ENCODE results near the gene CEBPE. TPM values are rescaled to one million over a fixed set of nuclear protein-coding genes. Genes with fewer than 3 reads are reported as not detected.

Gene CEBPE
- not detected for polyA plus RNA-seq (2013, experiment 1 of 2; ENCODE audit: insufficient read length)
- not detected for polyA plus RNA-seq (2013, experiment 2 of 2; ENCODE audit: insufficient read length)

- no peak for DNase-seq
Measured at GRCh38 chr14:23118506-23119362, at the start of gene CEBPE. Gene CEBPE, minus strand, starts transcription at chr14:23119255. Its CDS starts 164 bp downstream, at chr14:23119091.

- DNase-seq, result no peak
Measured at GRCh38 chr14:23168246-23168645, 49.2 kb upstream of the CEBPE start.

DNA sequence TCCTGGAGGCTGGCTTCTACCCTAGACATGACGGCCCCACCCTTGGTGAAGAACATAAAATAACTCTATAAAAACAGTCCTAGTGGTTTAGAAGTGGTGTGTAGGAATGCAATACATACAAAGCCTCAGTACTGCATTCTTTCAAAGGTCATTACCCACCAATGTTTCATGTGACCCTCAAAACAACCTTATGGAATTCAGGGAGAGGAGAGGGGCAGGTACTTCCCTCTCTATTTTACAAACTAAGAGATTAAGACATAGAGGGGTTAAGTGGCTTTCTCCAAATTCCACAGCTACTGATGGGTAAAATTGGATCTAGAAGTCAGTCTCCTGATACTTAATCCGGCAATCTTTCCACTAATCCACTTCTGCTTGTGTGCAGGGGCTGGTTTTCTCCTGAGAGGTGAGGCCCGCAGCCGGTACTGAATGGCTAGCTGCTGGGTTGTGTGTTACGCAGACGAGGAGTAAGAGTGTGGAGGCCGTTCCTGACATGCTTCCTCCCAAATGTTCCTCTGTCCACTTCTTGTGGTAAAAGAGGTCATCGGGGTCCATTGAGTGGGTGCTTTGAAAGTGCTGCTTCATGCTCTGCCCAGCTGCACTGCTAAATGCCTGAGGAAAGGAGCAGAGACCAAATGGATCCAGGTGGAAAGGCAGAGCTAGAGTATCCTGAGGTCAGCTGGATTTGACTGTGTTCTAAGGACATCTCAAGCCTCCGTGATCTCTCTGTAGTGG lies 48.2 kb upstream of the CEBPE start:
- peak; percentile 9 for DNase-seq

DNA sequence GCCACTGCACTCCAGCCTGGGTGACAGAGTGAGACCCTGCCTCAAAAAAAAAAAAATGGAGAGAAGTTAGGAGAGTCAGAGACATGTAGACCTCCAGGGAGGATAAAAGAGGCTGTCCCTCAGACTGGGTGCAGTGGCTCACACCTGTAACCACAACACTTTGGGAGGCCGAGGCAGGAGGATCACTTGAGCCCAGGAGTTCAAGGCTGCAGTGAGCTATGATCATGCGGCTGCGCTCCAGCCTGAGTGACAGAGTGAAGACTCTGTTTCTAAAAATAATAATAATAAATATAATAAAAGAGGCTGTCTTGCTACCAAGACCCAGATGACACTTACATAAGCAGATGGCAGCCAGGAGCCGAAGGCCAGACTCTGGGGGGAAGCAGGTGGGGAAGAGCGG lies 45.9 kb upstream of the CEBPE start:
- DNase-seq, result no peak

DNA sequence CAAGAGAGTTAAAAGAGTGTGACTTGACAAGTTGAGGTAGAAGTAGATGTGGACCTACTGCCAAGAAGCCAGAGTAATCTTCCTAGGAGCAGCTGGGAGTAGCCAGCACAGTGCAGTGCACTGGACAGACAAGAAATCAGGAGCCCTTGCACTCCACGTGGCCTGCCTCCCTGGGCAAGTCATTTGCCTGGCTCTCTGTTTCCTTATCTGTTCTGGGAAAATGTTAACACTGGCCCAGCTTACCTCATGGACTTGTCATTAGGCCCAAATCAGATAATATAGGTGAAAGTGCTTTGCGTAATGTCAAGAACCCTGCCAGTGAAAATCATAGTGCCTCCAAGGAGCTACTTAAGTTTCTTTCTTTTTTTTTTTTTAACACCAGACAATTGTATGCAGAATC lies 45.2 kb upstream of the CEBPE start:
- DNase-seq, result no peak

- DNase-seq, result no peak
Measured at GRCh38 chr14:23163830-23164229, 44.8 kb upstream of the CEBPE start.

- no peak for DNase-seq
Measured at GRCh38 chr14:23162800-23163199, 43.7 kb upstream of the CEBPE start.

DNA sequence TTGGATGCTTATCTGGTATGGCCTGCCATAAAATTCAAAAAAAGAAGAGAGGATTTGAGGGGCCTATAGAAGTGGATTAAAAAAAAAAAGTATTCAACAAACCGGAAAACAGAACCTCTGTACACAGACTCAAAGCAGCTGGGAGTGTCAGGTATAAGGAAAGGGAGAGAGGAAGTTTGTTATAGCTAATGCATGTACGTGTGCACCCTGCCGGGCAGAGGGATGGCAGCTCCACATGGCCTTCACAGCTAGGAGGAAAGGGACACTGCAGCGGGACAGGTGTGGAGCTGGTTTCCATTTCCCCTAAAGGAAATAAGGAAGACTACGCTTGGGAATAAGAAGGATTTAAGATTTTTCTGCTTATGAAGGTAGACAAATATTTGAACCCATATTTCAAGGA lies 43.0 kb upstream of the CEBPE start:
- DNase-seq, result no peak

DNA sequence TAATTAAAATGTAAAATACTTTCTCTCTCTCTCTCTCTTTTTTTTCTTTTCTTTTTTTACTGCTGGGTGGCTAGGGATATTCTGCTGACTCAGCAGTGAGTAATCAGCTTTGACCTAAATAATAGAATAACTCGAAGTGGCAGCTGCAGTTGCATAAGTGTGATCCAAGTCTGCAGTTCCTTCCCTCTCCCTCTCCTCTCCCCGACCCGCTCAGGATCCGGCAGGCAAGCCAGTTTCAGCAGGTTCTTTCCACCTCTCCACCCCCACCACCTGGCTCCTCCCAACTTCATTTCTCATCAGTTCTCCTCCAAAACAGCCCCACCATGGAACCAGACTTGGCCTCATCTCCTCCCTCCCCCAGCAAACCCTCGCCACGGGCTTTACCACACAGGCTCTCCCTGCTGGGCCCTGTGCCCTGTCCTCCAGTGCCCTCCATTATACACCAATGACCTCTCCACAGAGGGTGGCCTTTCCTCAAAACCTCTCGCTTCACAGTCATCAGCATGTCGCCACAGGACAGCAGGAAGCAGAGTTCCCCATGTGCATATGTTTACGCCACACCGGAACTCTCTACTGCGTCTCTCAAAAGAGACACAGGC lies 42.0 kb upstream of the CEBPE start:
- DNase-seq, result peak; percentile 87

DNA sequence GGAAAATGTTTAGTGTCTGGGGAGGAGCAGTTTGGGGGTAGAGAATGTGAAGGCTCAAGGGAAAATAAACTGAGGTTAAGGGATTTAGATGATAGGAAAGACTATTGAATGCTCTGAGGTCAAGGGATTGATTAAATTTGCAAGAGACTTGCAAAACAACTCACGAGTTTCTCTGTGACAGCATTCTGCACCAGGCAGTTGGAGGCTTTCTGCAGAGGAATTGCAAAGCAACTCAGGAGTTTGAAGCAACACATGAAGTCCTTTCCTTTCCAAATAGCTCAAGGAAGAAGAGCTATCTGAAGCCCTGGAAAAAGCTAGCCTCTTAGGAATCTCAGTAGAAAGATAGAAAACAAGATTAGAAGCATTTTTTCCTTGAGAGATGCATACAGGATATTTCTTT lies 40.5 kb upstream of the CEBPE start:
- no peak for DNase-seq

DNA sequence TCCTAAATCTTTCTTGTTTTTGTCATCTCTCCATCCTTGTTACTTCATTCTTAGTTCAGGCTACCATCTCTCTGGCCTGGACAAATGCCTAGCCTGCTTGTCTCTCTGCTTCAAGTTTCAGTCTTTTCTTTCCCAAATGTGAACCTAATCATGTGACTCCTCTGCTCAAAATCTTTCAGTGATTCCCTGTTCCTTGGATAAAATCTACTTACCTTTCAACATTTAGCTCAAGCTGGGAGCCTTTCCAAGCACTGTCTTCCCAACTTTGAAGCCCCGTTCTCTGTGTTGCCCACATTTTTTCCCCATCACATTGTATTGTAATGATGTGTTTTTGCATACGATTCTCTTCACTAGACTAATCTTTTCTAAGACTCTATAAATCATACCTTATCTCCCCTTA lies 39.7 kb upstream of the CEBPE start:
- DNase-seq, result peak; percentile 21

DNA sequence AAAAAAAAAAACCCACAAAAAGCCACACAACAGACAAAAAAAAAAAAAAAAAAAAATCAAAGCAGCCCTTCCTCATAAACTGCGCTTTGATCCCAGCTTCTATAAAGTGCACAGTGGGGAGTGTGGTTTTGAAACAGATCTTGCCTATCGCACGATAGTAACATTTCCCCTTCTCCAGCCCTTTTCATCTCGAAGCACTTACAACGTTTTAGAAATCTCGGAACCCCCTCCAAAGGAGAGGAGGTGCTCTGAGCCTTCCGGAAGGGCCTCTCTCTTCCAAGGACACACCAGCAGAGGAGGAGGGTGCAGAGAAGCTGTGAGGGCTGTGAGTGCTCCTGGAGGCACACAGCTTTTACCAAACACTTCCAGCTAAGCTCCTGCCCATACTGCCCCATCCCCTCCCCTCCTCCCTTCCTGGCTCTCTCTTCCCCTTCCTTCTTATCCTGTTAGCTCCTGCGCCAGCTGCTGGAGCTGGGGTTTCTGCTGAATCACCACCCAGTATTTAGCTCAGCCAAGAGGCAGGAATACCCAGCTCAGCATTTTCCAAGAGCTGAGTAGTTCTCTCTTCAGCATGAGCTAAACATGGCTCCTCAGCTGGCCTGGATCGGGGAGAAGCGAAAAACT lies 36.0 kb upstream of the CEBPE start:
- DNase-seq, result peak; percentile 94

- peak; percentile 94 for DNase-seq
Measured at GRCh38 chr14:23153851-23154796, 35.1 kb upstream of the CEBPE start.

- DNase-seq, result no peak
Measured at GRCh38 chr14:23151342-23151741, 32.3 kb upstream of the CEBPE start.

- no peak for DNase-seq
Measured at GRCh38 chr14:23149745-23150144, 30.7 kb upstream of the CEBPE start.

DNA sequence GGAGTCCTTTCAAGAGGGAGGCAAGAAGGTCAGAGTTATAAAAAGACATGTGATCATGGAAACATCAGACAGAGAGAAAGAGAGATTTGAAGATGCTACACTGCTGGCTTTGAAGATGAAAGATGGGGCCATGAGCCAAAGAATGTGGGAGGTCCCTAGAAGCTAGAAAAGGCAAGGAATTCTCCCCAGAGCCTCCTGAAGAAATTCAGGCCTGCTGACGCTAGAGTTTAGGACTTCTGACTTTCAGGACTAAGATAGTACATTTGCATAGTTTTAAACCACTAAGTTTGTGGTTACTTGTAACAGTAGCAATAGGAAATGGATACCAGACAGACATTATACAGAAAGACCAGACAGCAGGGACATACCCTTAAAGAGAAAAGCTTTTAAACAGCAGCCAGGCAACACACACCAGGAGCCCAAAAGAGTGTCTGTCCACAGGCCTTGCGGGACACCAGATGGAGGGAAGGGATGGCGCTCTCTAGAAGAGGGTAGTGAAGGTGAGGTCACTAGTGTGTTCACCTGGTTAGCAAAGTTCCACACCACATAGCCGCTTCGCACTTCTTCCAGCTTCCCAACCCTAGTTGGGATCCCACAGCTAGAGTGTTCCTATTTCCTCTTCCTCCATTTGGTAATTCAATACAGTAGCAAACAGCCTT lies 29.7 kb upstream of the CEBPE start:
- peak; percentile 62 for DNase-seq

- peak; percentile 50 for DNase-seq
Measured at GRCh38 chr14:23147676-23148075, 28.6 kb upstream of the CEBPE start.

DNA sequence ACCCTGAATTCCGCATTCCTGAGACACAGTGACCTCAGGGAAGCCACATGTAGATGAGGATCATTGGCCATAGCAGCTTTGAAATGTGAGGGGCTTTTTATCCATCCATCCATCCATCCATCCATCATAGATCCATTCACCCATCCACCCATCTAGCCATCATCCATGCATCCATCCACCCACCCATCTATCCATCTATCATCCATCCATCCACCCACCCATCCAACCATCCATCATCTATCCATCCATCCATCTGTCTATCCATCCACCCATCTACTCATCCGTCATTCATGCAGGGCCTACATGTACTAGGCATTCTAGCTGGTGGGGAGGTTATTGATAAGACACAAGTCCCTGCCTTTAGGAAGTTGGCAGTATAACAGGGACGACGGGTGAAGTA lies 27.9 kb upstream of the CEBPE start:
- no peak for DNase-seq

GRCh38 chr14:23146351-23146910 lies 27.4 kb upstream of the CEBPE start:
- no peak for DNase-seq

DNA sequence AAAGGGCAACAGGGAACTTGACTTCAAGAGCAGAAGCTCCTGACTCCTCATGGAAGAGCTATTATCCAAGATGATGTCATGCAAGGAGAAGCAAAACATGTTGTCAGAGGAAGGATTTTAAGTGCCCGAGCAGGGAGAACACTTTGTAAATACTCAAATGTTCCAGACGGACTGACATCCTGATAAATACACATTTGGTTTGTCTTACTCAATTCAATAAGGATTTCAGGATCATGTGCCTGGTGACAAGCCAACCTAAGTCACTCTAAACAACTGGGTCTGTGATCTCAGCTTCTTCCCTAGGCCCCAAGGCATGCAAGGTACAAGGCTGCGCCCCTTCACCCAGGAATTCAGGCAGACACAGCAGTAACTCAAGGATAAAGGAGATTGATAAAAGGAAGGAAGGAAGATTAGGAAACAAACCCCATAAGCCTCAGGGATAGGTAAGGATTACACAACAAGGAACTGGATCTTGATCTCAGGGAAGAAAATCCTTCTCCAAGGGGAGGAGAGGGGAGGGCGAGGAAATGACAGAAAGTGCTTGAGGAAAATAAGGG lies 26.8 kb upstream of the CEBPE start:
- no peak for DNase-seq

Data from fibroblast of skin of abdomen (primary cell).